HG02973 (cell line): ENCODE data around the gene CDH13.

Source experiments
- ATAC-seq: cut with Tn5 transposase; IDR thresholded peaks from one replicate; pipeline ENCODE4 v1.9.1; 2021; ENCODE audit warnings: moderate library complexity; ENCODE audit not compliant: unreplicated experiment

The CDH13 gene

DNA sequence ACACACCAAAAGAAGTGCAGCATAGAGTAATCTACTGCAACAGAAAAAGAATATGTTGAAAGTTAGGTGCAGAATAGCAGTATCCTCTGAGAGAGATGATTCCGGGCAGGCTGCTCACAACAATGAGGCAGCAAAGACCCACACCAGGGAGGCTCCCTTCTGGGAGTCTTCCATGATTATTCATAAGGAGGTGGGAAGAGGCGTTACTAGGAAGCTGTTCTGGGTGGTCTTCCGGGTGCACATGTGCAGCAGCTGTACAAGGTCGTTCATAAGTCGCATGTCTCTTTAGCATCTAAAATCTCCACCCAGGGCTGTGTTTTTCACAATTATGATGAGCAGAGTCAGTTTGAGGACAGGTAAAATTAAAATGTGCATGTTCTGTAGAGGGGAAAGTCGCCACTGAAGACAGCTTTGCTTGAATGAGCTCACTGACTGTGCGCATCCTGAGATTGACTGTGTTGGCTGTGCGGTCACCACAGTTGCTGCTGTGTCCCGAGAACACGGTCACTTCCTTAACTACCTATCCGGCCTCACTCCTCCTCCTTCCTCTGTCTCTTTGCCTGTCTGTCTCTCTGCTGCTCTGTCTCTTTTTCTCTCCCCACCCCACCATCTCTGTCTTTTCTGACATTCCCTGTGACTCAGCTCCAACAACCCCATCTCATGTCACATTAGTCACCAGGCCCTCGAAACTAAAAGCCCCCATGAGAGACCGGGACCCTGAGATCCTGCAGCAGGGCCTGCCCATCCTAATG lies 1055.5 kb downstream of the CDH13 start:
- ATAC-seq: no peak

DNA sequence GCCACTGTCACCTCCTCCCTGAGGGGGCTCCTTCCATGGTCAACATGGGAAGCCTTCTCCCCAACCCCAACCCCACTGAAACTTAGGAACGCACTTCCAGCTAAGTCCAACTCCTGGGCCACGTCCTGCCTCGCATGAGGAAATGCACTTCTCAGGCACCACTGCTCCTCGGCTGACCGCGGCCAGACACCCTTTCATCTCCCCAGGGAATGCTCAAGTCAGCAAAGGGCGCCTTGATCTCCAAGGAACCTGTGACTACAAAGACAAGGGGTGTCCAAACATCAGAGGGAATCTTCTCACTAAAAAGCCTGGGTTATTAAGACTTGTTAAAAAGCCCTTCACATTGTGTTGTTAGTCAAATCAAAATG lies 1056.1 kb downstream of the CDH13 start:
- ATAC-seq: no peak

DNA sequence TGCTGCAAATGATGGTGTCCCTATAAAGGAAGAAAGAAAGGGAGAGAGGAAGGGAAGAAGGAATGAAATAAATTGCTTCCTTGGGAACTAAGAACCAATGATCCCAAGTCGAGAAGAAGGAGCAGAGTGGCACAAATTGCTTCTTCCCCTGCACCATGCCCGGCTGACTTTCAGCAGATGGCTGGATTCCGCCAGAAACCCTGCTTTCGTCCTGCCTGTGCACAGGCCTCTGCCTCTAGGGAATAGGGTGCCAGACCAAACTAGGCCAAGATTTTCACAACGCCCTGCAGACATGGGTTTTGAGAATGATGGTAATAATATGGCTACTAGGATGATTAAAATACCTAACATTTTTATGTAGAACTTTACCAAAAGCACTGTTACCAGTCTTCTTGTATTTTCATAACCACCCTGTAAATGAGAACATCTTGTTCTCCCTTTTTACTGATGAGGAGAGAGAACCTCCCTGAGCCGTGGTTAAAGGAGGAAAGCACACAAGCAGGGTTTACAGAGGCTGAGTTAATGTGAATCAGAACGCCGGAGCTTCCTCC lies 1058.9 kb downstream of the CDH13 start:
- no peak for ATAC-seq

DNA sequence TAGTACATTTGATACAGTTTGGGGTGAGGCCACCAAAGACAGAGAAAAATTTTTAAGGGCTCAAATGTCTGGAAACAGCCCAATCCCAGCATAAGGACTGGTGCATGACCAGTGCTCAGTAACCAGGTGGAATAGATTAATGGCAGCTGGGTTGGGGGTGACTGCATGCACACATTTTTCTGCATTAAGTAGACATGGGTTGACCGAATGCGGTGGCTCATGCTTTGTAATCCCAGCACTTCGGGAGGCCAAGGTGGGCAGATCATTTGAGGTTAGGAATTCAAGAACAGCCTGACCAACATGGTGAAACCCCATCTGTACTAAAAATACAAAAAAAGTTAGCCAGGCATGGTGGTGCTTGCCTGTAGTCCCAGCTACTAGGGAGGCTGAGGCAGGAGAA lies 1060.0 kb downstream of the CDH13 start:
- no peak for ATAC-seq

DNA sequence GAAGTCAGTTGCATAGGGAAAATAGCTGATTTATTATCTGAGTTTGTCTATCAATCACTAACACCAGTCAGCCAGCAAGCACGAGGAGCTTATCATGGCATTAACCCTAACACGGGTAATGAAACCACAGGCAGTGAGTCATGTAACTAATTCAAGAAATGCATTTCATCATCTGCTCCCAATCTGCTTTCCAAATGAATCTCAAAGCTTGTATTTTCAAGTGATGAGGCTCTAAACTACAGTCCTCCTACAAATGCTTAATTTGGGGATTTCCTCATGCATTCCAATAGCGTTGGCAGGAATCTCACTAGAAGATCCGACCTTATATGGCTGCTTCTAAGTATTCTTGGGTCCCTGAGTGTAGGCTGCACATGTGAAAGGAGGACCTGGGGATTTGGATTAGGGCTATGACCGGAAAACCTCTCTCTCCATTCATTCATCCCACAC lies 1062.6 kb downstream of the CDH13 start:
- no peak for ATAC-seq

DNA sequence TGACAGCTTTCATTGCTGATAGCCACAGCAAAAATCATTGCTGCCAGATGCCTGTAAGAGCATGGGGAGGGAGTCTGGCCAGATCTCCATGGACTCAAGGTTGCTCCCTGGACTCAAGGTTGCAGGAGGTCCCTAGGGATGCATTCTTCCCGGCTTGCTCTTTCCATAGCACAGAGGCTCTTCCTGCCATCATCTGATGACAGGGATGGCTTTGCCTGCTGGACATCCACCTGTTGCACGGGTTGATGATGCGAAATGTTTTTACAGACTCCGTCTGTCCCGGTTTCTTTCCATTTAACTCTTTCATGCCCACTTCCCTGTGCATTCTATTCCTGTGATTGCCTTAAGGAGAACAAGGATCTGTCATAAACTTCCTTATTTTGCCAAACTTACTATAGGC lies 1065.5 kb downstream of the CDH13 start:
- no peak for ATAC-seq

DNA sequence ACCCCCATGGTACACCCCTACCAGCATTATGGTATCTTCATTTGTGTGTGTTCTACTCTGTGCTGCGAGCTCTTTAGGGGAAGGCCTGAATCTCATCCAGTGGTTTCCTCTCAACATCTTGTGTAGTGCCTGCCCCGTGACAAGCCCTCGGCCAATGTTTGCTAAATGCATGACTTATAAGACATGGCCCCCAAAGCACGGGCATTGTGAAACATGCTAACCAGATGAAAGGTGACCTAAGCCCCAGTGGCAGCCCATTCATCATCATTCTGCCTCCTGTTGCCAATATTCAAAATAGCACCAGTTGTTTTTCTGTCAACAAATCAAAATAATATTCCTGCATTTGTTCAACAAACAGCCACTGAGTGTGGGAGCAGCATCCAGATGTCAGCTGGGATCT lies 1072.2 kb downstream of the CDH13 start:
- ATAC-seq: no peak

DNA sequence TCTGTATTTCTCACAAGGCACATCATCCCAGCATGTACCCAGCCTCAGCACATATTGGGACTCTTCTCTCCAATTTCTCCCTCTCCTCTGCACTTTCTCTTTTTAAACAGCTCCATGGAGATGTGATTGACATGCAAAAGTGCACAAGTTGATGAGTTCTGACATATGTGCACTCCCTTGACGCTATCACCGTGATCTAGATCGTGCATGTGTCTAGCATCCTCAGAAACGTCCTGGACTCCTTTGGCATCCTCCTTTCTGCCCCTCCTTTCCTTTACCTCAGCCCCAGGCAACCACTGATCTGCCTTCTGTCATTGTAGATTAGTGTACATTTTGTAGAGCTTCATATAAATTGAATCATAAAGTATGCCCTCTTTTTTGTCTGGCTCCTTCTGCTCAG lies 1073.0 kb downstream of the CDH13 start:
- no peak for ATAC-seq

DNA sequence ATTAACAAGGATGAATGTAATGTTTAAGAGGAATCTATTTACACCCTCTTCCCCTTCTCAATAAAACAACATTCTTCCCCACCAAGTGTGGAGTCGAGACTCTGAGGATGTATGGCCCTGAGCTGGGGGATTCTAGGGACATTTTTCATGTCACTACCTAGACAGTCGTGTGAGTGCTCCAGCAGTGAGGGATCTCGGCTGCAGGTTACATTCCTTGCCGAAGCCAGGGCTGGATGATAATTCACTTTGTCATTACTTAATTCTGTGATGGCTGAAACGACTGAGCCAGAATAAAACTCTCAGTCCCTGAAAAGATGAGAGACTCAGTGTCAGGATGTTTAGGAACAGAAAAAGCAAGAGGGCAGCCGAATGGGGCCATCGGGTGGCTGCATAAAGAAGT lies 1074.1 kb downstream of the CDH13 start:
- ATAC-seq: no peak

DNA sequence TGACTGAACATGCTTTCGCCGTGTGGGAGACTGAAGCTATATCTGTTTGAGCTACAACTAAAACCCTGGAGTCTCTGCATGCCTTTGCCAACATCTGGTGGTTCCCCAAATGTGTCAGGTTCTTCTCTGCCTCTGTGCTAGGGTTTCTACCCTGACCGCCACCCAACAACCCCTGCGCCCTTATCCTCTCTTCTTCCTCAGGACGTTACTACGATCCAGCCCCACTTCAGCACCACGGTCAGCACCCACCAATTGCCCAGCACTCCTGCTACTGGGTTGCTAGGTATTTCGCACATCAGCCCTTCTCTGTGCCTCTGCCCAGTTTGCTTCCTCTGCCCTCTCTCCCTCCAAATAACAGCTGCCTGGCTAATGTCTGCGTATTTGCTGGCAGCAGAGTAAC lies 1074.7 kb downstream of the CDH13 start:
- no peak for ATAC-seq

DNA sequence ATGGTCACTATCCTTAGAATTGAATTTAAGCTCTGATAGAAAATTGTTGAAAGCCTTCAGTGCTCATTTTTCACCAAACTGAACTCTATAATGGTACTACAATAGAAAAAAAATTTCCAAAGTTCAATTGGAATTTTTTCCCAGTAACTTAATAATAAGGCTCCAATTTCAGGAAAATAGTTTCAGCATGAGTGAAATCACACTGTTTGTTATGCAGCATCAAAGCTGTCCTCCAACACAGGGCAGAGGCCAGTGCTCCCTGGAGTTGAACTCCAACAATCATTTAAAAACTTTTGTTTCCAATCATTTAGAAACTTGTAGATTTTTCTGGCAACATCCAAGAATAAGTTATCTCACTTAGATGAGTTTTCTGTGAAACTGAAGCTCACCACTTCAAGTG lies 1077.9 kb downstream of the CDH13 start:
- no peak for ATAC-seq

DNA sequence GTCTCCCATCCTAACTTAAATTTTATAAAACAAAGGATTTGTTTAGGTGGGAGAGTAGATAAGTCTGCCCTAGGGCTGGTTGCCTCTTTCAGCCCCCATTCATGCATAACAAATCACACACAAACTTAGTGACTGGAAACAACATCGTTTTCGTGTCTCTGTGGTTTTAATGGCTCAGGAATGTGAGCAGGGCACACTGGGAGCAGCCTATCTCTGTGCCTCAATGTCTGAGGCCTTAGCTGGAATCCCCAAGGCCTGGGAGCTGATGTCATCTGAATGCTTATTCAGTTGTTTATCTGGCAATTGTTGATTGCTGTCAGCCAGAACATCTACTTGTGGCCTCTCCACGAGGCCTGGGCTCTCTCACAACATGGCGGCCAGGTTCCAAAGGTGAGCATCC lies 1079.1 kb downstream of the CDH13 start:
- no peak for ATAC-seq

DNA sequence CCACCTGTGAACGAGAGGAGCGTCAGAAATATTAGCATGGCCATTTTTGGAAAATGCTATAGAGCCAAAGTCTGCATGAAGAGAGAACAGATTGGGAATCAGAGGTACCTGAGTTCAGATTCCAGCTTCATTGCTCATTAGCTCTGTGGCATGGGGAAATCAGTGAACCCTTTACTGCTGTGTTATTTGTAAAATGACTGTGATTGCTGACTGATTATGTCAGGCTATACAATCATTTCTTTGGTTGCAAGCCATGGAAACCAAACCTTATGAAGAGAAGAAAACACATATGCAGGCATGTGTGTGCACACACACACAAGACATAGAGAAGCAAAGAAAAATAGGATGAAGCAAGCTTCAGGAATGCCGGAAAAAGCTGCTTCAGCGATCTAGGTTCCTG lies 1079.6 kb downstream of the CDH13 start:
- ATAC-seq: no peak

DNA sequence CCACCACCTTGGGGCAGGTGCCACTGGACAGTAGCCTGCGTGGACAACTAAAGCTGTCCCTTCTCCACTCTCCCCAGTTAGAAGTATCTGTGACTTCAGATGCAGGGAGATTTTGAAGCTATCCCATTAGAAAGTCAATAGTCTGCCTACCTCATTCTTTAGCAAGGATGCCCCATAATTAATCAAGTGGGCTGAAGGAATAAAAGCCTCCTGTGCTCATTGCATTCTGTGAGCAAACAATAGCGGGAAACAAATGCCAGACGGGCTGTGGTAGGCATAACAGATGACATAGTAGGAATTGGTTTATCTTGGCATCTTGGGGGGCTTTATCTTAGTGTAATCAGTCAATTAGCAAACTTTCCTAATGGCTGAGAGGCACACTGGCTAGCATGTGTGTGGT lies 1084.3 kb downstream of the CDH13 start:
- no peak for ATAC-seq

DNA sequence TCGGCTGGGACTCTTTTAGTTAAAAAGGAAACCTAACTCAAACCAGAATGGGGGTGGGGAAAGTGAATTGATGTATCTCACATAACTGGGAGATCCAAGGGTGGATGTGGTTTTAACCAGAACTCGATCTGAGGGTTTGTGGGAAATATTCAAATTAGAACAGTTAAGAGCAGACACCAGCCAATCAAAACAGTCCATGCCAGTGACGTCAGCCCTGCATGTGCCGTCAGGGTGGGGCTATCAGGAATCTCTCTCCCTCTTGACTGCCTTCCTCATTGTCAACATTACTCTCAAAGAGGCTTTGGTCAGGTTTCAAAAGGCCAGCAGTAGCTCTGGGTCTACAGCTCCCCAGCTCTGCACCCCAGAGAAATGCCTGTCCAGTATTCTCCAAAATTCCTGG lies 1086.8 kb downstream of the CDH13 start:
- ATAC-seq: no peak

DNA sequence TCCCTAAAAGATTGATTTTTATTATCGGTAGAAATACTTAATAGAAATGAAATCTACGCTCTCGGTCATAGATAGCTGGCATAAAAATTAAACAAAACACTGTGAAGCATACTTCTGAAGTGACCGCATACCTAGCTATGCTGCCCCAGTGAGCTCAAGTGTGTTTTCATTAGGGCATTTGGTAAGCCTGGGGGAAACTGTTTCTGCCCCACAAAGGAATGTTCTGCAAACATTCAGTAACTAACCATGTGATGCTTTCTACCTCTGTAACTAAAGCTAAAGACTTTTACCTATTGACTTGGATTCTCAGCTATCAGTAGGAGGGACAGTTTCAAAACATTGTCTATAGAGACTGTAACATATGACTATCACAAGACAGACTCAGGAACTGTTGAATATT lies 1087.5 kb downstream of the CDH13 start:
- ATAC-seq: no peak

DNA sequence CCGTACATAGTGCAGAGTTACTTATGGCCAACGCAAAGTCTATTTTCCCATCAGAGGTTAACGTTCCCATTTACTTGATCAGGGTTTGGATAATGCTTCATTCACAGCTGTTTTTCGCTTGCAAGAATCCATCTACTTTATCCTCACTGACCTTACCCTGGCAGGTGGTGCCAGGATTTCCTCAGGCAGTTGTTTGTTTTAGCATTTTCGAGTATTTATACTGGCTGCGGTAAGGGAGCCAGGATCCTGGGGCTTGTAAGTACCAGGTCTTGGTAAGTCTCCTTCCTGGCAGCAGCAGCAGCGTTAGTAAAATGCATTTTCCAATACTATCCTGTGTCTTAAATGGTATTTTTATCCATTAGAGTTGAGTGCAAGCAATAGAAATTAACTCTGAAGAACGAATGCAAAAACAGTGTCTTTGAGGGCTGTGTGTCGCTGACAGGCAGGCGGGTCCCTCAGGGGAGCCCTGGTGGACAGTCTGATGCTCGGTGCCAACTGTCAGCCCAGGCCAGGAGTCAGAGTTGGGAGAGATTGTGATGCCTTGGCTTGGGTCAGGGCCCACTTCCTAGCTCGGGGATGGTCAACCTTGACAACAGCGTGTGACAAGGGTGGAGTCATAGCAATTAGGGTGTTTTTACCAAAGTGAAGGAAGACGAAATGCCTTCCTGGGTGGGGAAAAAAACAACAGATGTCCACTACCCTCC lies 1088.6 kb downstream of the CDH13 start:
- no peak for ATAC-seq

DNA sequence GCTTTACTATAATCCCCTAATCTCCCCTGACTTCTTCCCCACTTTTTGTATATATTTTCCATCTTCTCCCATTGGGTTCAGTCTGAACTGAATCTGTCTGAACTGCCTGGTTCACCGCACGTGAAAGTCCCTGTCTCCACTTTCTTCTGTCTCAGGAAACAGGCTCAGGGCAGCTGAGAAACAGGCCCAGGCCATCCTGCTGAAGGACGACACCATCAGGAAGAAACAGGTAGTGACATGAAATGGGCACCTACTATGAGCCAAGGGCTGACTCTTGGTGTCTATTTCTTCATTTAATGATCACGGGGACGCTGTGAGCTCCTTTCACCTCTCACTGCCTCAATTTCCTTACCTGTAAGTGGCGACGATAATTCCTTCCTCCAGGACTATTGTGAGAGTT lies 1090.5 kb downstream of the CDH13 start:
- no peak for ATAC-seq

DNA sequence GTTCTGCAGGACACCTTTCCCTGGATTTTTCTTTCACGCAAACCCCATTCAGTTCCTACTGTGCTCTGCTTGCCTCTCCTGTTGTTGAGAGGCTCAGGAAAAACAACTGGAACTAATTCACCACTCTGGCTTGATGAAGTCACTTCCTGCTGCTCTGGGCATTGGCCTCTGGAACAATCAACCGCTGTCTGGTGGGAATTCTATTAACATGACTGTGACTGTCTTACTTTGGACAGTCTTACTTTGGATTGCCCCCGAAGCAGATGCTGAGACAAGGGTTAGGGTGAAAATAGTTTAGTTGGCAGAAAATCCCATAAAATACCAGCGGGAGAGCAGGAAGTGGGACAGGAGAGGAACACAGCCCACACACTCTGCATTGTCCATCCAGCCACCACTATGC lies 1091.0 kb downstream of the CDH13 start:
- ATAC-seq: no peak

DNA sequence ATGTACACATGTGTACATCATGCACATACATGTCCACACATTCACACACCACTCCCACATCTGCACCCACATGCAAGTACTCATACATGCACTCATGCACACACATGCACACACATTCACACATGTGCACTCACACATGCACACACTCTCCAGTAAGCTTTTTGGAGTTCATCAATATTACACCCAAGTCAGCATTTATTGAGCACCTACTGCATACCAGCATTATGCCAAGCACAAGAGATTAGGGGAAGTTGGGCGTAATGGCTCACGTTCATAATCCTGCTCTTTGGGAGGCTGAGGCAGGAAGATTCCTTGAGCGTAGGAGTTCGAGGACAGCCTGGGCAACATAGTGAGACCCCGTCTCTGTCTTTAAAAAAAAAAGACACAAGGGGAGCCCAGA lies 1093.4 kb downstream of the CDH13 start:
- no peak for ATAC-seq

DNA sequence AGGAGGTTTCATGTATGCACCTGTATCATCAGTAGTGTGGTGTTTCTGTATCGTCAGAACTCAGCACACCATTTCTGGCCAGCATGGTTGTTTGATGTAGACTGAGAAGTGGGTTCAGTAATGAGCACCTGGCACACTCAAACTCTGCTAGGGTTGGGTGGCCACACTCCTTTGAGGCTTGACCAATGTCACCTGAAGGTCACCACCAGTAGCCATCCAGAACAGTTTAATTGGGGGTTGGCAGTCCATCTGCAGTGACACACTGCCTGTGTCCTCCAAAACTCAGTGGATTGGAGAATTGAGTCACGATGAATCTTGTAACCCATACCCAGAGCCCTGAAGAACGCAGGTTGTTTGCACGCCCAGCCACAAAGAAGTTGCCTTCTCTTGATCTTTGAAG lies 1094.2 kb downstream of the CDH13 start:
- ATAC-seq: no peak

DNA sequence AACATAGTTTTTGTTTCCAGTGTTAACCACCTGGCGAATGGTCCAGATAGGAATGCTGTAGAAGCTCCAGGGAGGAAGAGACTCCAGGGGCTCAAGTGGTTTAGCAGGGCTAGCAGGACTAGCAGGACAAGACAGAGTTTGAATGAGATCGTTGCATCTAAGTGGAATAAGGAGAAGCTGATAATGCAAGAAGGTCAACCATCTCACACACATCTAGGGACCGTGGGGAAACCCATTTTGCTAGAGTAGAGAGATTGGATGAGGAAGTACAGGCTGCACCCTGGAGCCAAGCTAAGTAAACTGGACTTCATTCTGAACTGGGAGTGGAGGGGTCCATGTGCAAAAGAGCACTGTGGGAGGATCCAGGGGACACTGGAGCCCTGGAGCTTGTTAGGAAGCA lies 1094.9 kb downstream of the CDH13 start:
- no peak for ATAC-seq
